Measurements from ENCODE around the gene PTGDS.

Gene PTGDS

GRCh38 chr9:137021979-137022661 lies 44.8 kb downstream of the PTGDS start:
- Mint-ChIP-seq H3K27me3 (no peaks in the 10 kb centered on the region), H3K4me3 (no peak overlapping the region), H3K4me1 (peaks cover 19% of the 10 kb centered on the region), H3K36me3 (no peaks in the 10 kb centered on the region), H3K9me3 (peaks cover 5% of the 10 kb centered on the region), H3K27ac (no peak overlapping the region)
- peak; percentile 26 for ATAC-seq

GRCh38 chr9:137022662-137023008 lies 45.3 kb downstream of the PTGDS start:
- Mint-ChIP-seq H3K27me3 (no peaks in the 10 kb centered on the region), H3K4me1 (peaks cover 22% of the 10 kb centered on the region), H3K4me3 (no peak overlapping the region), H3K27ac (no peak overlapping the region), H3K36me3 (no peaks in the 10 kb centered on the region), H3K9me3 (peaks cover 5% of the 10 kb centered on the region)
- no peak for ATAC-seq

DNA sequence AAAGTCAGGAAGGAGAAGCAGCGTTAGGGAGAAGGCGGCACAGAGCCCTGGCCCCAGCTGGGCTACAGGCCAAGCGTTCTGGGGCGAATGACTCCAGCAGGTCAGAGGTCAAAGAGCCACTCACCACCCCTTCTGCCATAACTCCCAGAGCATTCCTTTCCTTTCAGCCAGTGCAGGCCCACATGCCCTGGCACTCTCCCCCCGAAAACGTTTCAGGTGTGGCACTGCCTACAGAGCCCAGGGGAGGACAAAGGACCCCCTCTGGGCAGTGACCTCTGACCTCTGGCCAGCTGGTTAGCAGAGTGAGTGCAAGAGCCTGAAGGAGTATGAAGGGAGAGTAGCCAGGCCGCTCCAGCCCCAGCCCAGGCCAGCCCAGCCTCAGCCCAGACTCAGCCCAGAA lies 45.9 kb downstream of the PTGDS start:
- no peaks in the 10 kb centered on the region for H3K36me3 Mint-ChIP-seq
- no peaks in the 10 kb centered on the region for H3K27me3 Mint-ChIP-seq
- no peak overlapping the region for H3K4me3 Mint-ChIP-seq
- no peak overlapping the region for H3K27ac Mint-ChIP-seq
- peaks cover 22% of the 10 kb centered on the region for H3K4me1 Mint-ChIP-seq
- no peak for ATAC-seq
- peaks cover 5% of the 10 kb centered on the region for H3K9me3 Mint-ChIP-seq

DNA sequence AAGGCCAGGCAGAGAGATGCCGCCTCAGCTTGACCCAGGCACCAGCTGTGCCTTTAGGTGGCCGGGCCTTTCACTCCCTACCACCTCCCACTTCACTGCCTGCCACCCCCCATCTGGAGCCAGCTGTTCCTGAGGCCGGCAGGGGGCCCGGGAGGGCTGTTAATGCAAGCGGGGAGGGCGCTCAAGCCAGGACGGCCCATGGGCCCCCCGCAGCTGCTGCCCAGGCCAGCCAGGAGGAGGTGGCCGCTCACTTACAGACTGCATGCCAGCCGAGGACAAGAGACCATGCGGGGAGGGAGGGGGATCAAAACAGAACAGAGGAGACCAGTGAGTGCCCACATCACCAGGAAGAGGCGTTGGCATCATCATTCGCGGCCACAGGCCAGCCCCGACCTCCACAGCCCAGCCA lies 46.3 kb downstream of the PTGDS start:
- no peak for ATAC-seq
- Mint-ChIP-seq H3K36me3 (no peaks in the 10 kb centered on the region), H3K4me1 (peaks cover 24% of the 10 kb centered on the region), H3K27ac (no peak overlapping the region), H3K4me3 (no peak overlapping the region), H3K9me3 (peaks cover 5% of the 10 kb centered on the region), H3K27me3 (no peaks in the 10 kb centered on the region)

GRCh38 chr9:137025517-137025966 lies 48.2 kb downstream of the PTGDS start:
- no peak overlapping the region for H3K4me3 Mint-ChIP-seq
- H3K4me1 Mint-ChIP-seq = peaks cover 43% of the 10 kb centered on the region
- H3K27me3 Mint-ChIP-seq = no peaks in the 10 kb centered on the region
- no peaks in the 10 kb centered on the region for H3K36me3 Mint-ChIP-seq
- no peak overlapping the region for H3K27ac Mint-ChIP-seq
- H3K9me3 Mint-ChIP-seq = peaks cover 5% of the 10 kb centered on the region
- ATAC-seq = peak; percentile 46

DNA sequence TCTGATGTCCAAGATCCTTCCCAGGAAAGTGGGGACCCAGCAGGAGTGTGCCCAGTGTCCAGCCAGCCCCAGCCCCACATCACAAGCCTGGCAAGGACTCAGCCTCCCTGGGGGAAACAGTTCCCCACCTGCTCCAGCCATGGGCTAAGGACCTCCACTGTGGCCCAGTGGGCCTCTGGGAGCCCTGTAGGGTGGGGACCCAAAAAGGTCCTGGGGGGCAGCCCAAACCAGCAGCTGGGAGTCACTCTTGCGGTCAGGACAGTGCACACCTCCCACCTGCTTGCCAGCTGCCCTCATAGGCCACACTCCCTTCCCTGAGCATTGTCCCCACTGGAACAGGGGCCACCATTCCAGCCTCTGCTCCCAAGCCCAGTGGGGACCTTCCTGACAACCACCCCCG lies 49.1 kb downstream of the PTGDS start:
- H3K27me3 Mint-ChIP-seq = no peaks in the 10 kb centered on the region
- H3K36me3 Mint-ChIP-seq = no peaks in the 10 kb centered on the region
- peaks cover 49% of the 10 kb centered on the region for H3K4me1 Mint-ChIP-seq
- ATAC-seq = no peak
- peaks cover 5% of the 10 kb centered on the region for H3K9me3 Mint-ChIP-seq
- no peak overlapping the region for H3K4me3 Mint-ChIP-seq
- H3K27ac Mint-ChIP-seq = no peak overlapping the region

DNA sequence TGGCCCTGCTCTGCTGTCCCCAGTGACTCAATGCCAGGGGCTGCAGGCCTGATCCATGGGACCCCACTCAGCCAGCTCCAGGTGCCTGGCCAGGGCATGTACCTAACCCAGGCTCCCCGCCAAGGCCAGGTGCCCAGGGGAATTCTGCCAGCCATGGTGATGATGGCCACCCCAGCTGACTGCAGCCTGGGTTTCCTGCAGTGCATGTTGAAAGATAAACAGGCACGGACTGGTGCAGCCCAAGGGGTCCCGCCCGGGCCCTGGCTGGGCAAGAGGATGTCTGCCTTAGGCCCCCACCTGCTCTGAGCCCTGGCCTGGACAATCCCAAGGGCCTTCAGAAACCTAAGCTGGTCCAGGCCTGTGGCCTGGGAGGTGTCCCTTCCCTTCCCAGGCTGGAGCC lies 49.5 kb downstream of the PTGDS start:
- no peak for ATAC-seq
- Mint-ChIP-seq H3K4me1 (peaks cover 52% of the 10 kb centered on the region), H3K36me3 (no peaks in the 10 kb centered on the region), H3K27me3 (no peaks in the 10 kb centered on the region), H3K27ac (no peak overlapping the region), H3K9me3 (peaks cover 3% of the 10 kb centered on the region), H3K4me3 (peak overlapping the region; percentile 76)

- Mint-ChIP-seq H3K27ac (peak within 1 kb of the TSS; percentile 92), H3K27me3 (no peaks in the 10 kb centered on the region), H3K4me1 (peaks cover 60% of the 10 kb centered on the region), H3K4me3 (peak within 1 kb of the TSS; percentile 83), H3K9me3 (no peaks in the 10 kb centered on the region), H3K36me3 (no peaks in the 10 kb centered on the region)
- no peak for ATAC-seq
Observed at GRCh38 chr9:137027369-137028262, 50.3 kb downstream of the PTGDS start, which contains the start of gene ABCA2. TSS of gene ABCA2 (minus strand) at chr9:137028237. CDS start at chr9:137028140, 97 bp downstream.

- peak; percentile 53 for ATAC-seq
- Mint-ChIP-seq H3K4me3 (peak overlapping the region; percentile 83), H3K27me3 (no peaks in the 10 kb centered on the region), H3K4me1 (peaks cover 68% of the 10 kb centered on the region), H3K9me3 (no peaks in the 10 kb centered on the region), H3K27ac (peak overlapping the region; percentile 92), H3K36me3 (no peaks in the 10 kb centered on the region)
Observed at GRCh38 chr9:137028263-137029057, 51.2 kb downstream of the PTGDS start.

DNA sequence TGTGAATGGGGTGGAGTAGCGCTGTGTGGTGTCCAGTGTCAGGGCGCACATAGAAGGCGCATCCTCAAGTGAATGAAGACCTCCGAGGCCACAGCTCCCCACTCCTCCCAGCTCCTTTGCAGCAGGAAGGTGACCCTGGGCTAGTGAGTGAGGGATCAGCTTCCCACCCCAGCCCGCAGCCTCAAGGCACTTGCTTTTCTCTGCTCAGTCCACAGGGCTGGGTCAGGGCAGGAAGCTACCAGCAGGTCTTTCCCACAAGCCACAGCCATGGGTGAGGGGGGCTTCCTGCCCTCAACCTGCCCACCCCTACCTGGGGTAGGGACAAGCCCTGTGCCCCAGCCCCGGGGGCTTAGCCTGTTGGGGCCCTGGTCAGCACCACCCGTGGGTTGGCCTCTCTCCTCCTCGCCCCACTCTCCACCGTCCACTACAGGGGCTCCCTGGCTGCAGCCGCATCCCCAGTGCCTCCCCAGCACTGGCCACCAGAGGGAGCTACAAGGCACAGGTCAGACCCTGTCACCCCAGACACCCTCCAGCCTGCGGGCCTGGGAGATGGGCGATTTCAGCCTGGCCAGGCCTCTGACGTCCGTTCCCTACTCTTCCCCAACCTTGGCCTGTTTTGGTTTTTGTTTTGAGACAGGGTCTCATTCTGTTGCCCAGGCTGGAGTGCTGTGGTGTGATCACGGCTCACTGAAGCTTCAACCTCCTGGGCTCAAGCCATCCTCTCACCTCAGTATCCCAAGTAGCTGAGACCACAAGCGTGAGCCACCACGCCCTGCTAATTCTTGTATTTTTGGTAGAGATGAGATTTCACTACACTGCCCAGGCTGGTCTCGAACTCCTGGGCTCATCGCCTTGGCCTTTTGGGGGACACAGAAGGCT lies 52.0 kb downstream of the PTGDS start:
- Mint-ChIP-seq H3K4me1 (peaks cover 77% of the 10 kb centered on the region), H3K36me3 (no peaks in the 10 kb centered on the region), H3K9me3 (no peaks in the 10 kb centered on the region), H3K27ac (peak overlapping the region; percentile 92), H3K27me3 (no peaks in the 10 kb centered on the region), H3K4me3 (peak overlapping the region; percentile 83)
- ATAC-seq = peak; percentile 51

GRCh38 chr9:137030006-137030405 lies 52.7 kb downstream of the PTGDS start:
- H3K4me1 Mint-ChIP-seq = peaks cover 84% of the 10 kb centered on the region
- H3K9me3 Mint-ChIP-seq = no peaks in the 10 kb centered on the region
- no peak for ATAC-seq
- peak overlapping the region; percentile 83 for H3K4me3 Mint-ChIP-seq
- H3K27me3 Mint-ChIP-seq = no peaks in the 10 kb centered on the region
- H3K36me3 Mint-ChIP-seq = no peaks in the 10 kb centered on the region
- H3K27ac Mint-ChIP-seq = peak overlapping the region; percentile 92

DNA sequence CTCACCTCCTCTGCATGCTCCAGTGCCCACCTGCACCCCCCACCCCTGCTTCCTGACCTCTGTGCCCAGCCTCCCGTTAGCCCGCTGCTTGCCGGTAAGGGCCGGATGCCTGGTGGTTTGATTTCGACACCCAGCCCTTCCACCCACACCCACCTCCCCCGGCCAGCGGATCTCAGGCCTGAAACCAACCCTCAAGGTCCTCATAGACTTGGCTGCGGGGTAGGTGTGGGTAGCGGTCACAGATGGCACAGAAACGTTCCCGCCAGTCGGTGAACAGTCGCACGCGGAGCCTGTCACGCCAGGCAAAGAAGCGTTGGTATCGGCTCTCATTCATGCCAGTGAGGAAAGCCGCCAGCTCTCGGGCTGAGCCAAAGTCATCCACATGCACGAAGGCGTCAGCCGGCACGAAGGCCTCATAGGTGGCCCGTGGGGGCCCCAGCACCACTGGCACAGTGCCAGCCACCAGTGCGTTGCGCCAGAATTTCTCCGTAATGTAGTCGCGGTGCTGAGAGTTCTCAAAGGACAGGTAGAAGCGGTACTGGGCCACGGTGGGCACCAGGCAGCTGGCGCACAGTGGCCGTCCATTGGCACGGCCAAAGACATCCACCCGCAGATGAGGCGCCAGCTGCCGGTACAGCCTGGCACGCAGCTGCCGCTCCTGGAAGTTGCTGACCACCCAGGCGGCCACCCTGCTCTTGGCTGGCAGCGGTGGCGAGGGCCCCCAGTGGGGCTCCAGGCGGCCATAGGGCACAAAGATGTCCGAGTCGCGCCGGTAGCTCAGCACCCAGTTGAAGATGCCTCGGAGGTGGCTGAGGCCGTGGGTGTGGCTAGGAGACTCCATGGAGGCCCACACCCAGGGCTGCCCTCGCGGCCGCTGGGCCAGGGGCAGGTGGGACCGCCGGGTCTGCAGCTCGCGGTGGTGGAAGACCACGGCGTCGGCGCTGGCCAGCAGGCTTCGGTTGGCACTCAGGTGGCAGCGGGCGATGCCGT lies 53.5 kb downstream of the PTGDS start:
- ATAC-seq = peak; percentile 3
- Mint-ChIP-seq H3K4me1 (peaks cover 84% of the 10 kb centered on the region), H3K27ac (peak overlapping the region; percentile 92), H3K9me3 (no peaks in the 10 kb centered on the region), H3K4me3 (peak overlapping the region; percentile 83), H3K27me3 (no peaks in the 10 kb centered on the region), H3K36me3 (no peaks in the 10 kb centered on the region)

Data from stimulated activated memory B cell treated with anti-CD40 and anti-IgM and Interleukin-4, amounts not matched to agents 10 μg/mL and 1 μg/mL and 100 μg/mL, for 72 hours (primary cell).